GM19463 (cell line): ENCODE results near the gene PRDM10.
A peak's percentile ranks its signal among the peaks of the same experiment; 100 is the strongest.
"Not testable (repeated sequence)": the region's sequence is repeated elsewhere in the genome, so short reads cannot be mapped to it uniquely, and the experiment has no call there.

Experiments
- ATAC-seq: cut with Tn5 transposase; IDR thresholded peaks from one replicate; pipeline ENCODE4 v1.9.1; 2021; ENCODE audit warnings: mild to moderate bottlenecking, moderate library complexity; ENCODE audit not compliant: unreplicated experiment

PRDM10 gene

GRCh38 chr11:130002352-130002845 is at the start of gene PRDM10:
Gene PRDM10, minus strand, starts transcription at chr11:130002835. Its CDS starts 41,871 bp downstream, at chr11:129960964.
- peak; percentile 31 for ATAC-seq

- no peak for ATAC-seq
These were observed 48.4 kb upstream of the PRDM10 start for GRCh38 chr11:130051082-130051481.

GRCh38 chr11:130050257-130050656 is 47.6 kb upstream of the PRDM10 start:
- ATAC-seq: no peak

- no peak for ATAC-seq
These were observed 46.7 kb upstream of the PRDM10 start for GRCh38 chr11:130049328-130049771.

- no peak for ATAC-seq
These were observed 44.5 kb upstream of the PRDM10 start for GRCh38 chr11:130047141-130047540.

GRCh38 chr11:130043575-130043974 is 40.9 kb upstream of the PRDM10 start:
- no peak for ATAC-seq

GRCh38 chr11:130042093-130042591 is 39.5 kb upstream of the PRDM10 start:
- no peak for ATAC-seq

- ATAC-seq: no peak
These were observed 37.8 kb upstream of the PRDM10 start for GRCh38 chr11:130040281-130040940.

- peak; percentile 60 for ATAC-seq
These were observed 35.4 kb upstream of the PRDM10 start for GRCh38 chr11:130037881-130038585.

- no peak for ATAC-seq
These were observed 34.4 kb upstream of the PRDM10 start for GRCh38 chr11:130037058-130037457.

- ATAC-seq: no peak
These were observed 31.6 kb upstream of the PRDM10 start for GRCh38 chr11:130034236-130034635.

GRCh38 chr11:130032931-130033330 is 30.3 kb upstream of the PRDM10 start:
- ATAC-seq: no peak

- no peak for ATAC-seq
These were observed 29.3 kb upstream of the PRDM10 start for GRCh38 chr11:130031945-130032344.

- no peak for ATAC-seq
These were observed 28.4 kb upstream of the PRDM10 start for GRCh38 chr11:130031056-130031455.

GRCh38 chr11:130029137-130029536 is 26.5 kb upstream of the PRDM10 start:
- ATAC-seq: no peak

GRCh38 chr11:130025371-130025770 is 22.7 kb upstream of the PRDM10 start:
- no peak for ATAC-seq

GRCh38 chr11:130024361-130024760 is 21.7 kb upstream of the PRDM10 start:
- ATAC-seq: no peak

GRCh38 chr11:130023204-130023603 is 20.6 kb upstream of the PRDM10 start:
- peak; percentile 96 for ATAC-seq

GRCh38 chr11:130022799-130023198 is 20.2 kb upstream of the PRDM10 start:
- no peak for ATAC-seq

GRCh38 chr11:130021606-130022005 is 19.0 kb upstream of the PRDM10 start:
- not testable (repeated sequence) for ATAC-seq

GRCh38 chr11:130020323-130020722 is 17.7 kb upstream of the PRDM10 start:
- ATAC-seq: no peak

- ATAC-seq: not testable (repeated sequence)
These were observed 13.2 kb upstream of the PRDM10 start for GRCh38 chr11:130015846-130016245.
